BE2C (cell line): ENCODE results near the gene NAA50.

ENCODE experiments used
- DNase-seq: peaks from one replicate; pipeline ENCODE4 v3.0.0-alpha.2; 2020
- H3K27me3 ChIP-seq: fragments of 250-450 bp; sonication (Bioruptor Pico); 2 replicates; pipeline ENCODE4 v1.5.1; 2020; ENCODE audit warnings: mild to moderate bottlenecking
- H3K36me3 ChIP-seq: fragments of 250-450 bp; sonication (Bioruptor Pico); 2 replicates; pipeline ENCODE4 v1.5.1; 2020; ENCODE audit warnings: mild to moderate bottlenecking
- H3K4me1 ChIP-seq: fragments of 250-450 bp; sonication (Bioruptor Pico); 2 replicates; pipeline ENCODE4 v1.5.1; 2020
- H3K4me3 ChIP-seq: 2 replicates; pipeline ENCODE4 v1.5.1; 2011; ENCODE audit warnings: low read depth, low read length
- H3K9me3 ChIP-seq: fragments of 250-450 bp; sonication (Bioruptor Pico); 2 replicates; pipeline ENCODE4 v1.5.1; 2020
- TF ChIP-seq, protein P1 (sequence below): IDR thresholded peaks from 2 replicates; pipeline ENCODE4 v1.5.1; 2012; ENCODE audit warnings: mild to moderate bottlenecking, low read depth, low read length

NAA50 gene

DNA sequence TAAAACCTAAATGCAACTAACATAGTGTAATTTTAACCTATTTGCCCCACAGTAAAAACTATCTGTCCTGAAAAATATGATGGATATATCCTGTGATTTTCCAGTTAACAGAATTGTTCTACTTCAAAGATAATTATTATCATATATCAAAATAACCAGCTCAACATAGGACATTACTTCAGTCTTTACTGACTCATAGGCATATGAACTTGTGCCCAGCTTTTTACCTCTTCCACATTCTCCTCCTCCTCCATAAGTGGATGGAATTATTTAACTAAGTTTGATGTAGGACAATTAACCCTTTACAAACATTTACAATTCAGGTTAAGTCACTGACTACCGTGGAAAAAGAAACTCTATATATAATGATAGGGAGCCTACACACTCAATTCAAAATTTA lies 26.8 kb downstream of the NAA50 start:
- H3K9me3 ChIP-seq, result no peaks in the 10 kb centered on the region
- H3K4me3 ChIP-seq, result no peak overlapping the region
- no peaks in the 10 kb centered on the region for H3K27me3 ChIP-seq
- TF ChIP-seq, protein P1, sequence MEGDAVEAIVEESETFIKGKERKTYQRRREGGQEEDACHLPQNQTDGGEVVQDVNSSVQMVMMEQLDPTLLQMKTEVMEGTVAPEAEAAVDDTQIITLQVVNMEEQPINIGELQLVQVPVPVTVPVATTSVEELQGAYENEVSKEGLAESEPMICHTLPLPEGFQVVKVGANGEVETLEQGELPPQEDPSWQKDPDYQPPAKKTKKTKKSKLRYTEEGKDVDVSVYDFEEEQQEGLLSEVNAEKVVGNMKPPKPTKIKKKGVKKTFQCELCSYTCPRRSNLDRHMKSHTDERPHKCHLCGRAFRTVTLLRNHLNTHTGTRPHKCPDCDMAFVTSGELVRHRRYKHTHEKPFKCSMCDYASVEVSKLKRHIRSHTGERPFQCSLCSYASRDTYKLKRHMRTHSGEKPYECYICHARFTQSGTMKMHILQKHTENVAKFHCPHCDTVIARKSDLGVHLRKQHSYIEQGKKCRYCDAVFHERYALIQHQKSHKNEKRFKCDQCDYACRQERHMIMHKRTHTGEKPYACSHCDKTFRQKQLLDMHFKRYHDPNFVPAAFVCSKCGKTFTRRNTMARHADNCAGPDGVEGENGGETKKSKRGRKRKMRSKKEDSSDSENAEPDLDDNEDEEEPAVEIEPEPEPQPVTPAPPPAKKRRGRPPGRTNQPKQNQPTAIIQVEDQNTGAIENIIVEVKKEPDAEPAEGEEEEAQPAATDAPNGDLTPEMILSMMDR, result no peak
- no peak for DNase-seq
- H3K36me3 ChIP-seq, result peaks cover 52% of the 10 kb centered on the region
- H3K4me1 ChIP-seq, result no peaks in the 10 kb centered on the region

DNA sequence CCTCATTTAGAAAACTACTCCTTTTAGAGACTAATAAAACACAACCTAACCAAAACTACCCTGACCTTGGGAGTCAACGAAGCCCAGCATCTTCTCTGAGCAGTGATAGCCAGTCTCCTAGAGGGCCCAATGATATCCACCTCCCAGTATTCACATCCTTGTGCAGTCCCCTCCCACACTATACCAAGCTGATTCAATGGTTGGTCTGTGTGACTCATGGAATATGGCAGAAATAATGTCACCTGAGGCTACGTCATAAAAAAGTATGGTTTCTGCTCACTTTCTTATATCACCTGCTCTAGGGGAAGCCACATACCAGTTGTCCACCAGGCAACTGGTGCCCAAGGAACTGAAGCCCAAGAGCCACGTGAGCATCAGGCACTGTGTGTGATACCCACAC lies 28.2 kb downstream of the NAA50 start:
- no peak for DNase-seq
- TF ChIP-seq, protein P1, result no peak
- peaks cover 45% of the 10 kb centered on the region for H3K36me3 ChIP-seq

DNA sequence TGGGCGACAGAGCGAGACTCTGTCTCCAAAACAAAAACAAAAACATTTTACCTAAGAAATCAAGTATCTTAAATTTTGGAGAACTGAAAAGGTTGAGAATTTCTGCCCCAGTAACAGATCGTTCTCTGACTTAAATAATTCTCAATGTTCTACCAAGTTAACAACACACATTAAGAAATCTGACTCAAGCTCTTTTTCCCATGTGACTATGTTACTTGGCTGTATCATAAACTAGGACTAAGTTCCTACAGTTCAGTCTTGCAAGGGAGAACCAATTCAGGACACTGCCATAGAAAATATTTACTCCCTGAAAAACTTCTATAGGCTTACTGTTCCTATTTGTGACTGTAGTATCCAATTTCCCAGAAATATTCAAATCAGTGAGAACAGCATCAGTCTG lies 28.7 kb downstream of the NAA50 start:
- no peak for DNase-seq
- peaks cover 42% of the 10 kb centered on the region for H3K36me3 ChIP-seq
- TF ChIP-seq, protein P1, result no peak
- H3K27me3 ChIP-seq, result no peaks in the 10 kb centered on the region; the same call in 1 of the 2 replicates
- H3K4me1 ChIP-seq, result no peaks in the 10 kb centered on the region
- no peak overlapping the region for H3K4me3 ChIP-seq
- no peaks in the 10 kb centered on the region for H3K9me3 ChIP-seq

More for the DNA sequence above, 28.2 kb downstream of the NAA50 start:
- H3K9me3 ChIP-seq, result no peaks in the 10 kb centered on the region
- no peaks in the 10 kb centered on the region for H3K27me3 ChIP-seq
- no peak overlapping the region for H3K4me3 ChIP-seq
- H3K4me1 ChIP-seq, result no peaks in the 10 kb centered on the region

DNA sequence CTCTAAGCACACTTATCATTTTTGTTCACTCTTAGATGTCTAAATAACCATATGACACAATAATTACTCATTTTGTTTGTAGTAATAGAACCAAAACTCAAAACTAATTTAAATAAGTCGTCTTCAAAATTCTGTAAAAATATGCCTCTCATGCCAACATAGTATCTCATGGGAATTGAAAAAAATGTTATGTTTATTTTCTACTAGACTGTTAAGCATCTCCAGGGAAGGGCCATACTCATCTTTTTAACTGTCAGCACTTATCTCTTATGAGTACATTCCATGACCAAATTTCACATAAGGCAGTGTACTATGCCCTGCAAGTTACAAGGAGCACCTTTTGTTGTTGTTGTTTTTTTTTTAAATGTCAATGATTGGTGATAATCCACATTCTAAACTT lies 31.3 kb downstream of the NAA50 start:
- Histone ChIP-seq H3K9me3 (no peaks in the 10 kb centered on the region), H3K4me3 (no peak overlapping the region), H3K27me3 (peaks cover 6% of the 10 kb centered on the region), H3K36me3 (peaks cover 16% of the 10 kb centered on the region), H3K4me1 (no peaks in the 10 kb centered on the region)
- TF ChIP-seq, protein P1, result no peak
- DNase-seq, result no peak

DNA sequence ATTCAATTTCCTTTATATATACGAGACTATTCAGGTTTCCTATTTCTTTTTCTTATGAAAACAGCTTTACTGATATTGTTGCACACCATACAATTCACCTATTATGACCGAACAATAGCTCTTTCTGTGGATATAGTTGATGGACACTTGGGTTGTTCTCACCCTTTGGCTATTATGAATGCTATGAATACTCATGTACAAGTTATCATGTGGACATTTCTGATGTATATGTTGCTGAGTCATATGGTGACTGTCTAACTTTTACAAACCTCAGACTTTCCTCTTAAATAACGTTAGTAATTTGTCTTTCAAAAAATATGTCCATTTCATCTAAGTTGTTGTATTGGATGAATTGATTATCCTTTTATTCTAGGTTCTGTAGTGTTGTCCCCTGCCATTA lies 33.9 kb downstream of the NAA50 start:
- Histone ChIP-seq H3K36me3 (peaks cover 11% of the 10 kb centered on the region), H3K9me3 (no peaks in the 10 kb centered on the region), H3K4me3 (no peak overlapping the region), H3K4me1 (no peaks in the 10 kb centered on the region), H3K27me3 (peaks cover 6% of the 10 kb centered on the region)
- TF ChIP-seq, protein P1, result no peak
- no peak for DNase-seq

DNA sequence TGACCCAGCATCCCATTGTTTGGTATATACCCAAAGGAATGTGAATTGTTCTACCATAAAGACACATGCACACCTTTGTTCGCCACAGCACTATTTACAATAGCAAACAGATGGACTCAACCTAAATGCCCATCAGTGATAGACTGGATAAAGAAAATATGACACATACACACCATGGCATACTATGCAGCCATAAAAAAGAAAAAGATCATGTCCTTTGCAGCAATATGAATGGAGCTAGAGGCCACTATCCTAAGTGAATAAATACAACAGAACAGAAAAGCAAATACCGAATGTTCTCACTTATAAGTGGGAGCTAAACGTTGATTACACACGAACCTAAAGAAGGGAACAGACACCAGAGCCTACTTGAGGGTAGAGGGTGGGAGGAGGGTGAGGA lies 38.2 kb downstream of the NAA50 start:
- Histone ChIP-seq H3K4me3 (no peak overlapping the region), H3K36me3 (no peaks in the 10 kb centered on the region), H3K27me3 (peaks cover 6% of the 10 kb centered on the region), H3K9me3 (no peaks in the 10 kb centered on the region), H3K4me1 (no peaks in the 10 kb centered on the region)
- TF ChIP-seq, protein P1, result no peak
- DNase-seq, result no peak
